PC-3 (cell line): ENCODE measurements around the gene MN1. TPM values are rescaled to one million over a fixed set of nuclear protein-coding genes. Genes with fewer than 3 reads are reported as not detected.

Experiments
- ATAC-seq: fragments of 200-7000 bp; cut with Tn5 transposase; 2 replicates; pipeline ENCODE4 v1.9.1; 2020; ENCODE audit warnings: mild to moderate bottlenecking, moderate library complexity
- BruUV-seq: library from RNA; stranded (reverse); fragments of 400-500 nt; replicated peaks from 2 replicates; lab custom pipeline; 2021; lab: Mats Ljungman, UMichigan
- CTCF ChIA-PET: fragments of 300-600 bp; sonication (Branson Sonifier 250); formaldehyde crosslinking; loops from one replicate; lab custom pipeline; 2022; ENCODE audit warnings: antibody characterized with exemption; lab: Charles Lee
- POLR2A ChIA-PET: fragments of 300-600 bp; sonication (Branson Sonifier 250); formaldehyde crosslinking; loops from one replicate; lab custom pipeline; 2022; ENCODE audit warnings: antibody characterized with exemption; ENCODE audit not compliant: unreplicated experiment; lab: Charles Lee
- DNase-seq: peaks from one replicate; pipeline ENCODE4 v3.0.0-alpha.2; 2015
- H2AFZ ChIP-seq: fragments of 300-600 bp; sonication (generic); 2 replicates; pipeline ENCODE4 v1.6.0; 2016; ENCODE audit warnings: antibody characterized with exemption, low read length
- H3F3A ChIP-seq: fragments of 300-600 bp; sonication (generic); one replicate; pipeline ENCODE4 v1.6.0; 2017; ENCODE audit warnings: antibody characterized with exemption, low read length, control low read depth, mild to moderate bottlenecking; ENCODE audit not compliant: unreplicated experiment
- H3K27ac ChIP-seq: fragments of 300-600 bp; sonication (generic); 2 replicates; pipeline ENCODE4 v1.5.1; 2016; ENCODE audit warnings: mild to moderate bottlenecking, low read length
- H3K27me3 ChIP-seq: fragments of 300-600 bp; sonication (generic); 2 replicates; pipeline ENCODE4 v1.6.1; 2016; ENCODE audit warnings: low read length, mixed read lengths
- H3K36me3 ChIP-seq: fragments of 300-600 bp; sonication (generic); 2 replicates; pipeline ENCODE4 v1.6.1; 2016; ENCODE audit warnings: low read depth, mixed run types, low read length, mixed read lengths
- H3K4me1 ChIP-seq: fragments of 300-600 bp; sonication (generic); 2 replicates; pipeline ENCODE4 v1.5.1; 2016; ENCODE audit warnings: low read length; ENCODE audit not compliant: insufficient read depth
- H3K4me2 ChIP-seq: fragments of 300-600 bp; sonication (generic); 2 replicates; pipeline ENCODE4 v1.6.0; 2016; ENCODE audit warnings: low read length
- H3K4me3 ChIP-seq: fragments of 300-600 bp; sonication (generic); 2 replicates; pipeline ENCODE4 v1.5.1; 2016; ENCODE audit warnings: mild to moderate bottlenecking, low read length, mixed read lengths
- H3K79me2 ChIP-seq: fragments of 300-600 bp; sonication (generic); 2 replicates; pipeline ENCODE4 v1.6.1; 2017; ENCODE audit warnings: low read length, mixed read lengths
- H3K9ac ChIP-seq: fragments of 300-600 bp; sonication (generic); 2 replicates; pipeline ENCODE4 v1.6.0; 2016; ENCODE audit warnings: mild to moderate bottlenecking, low read length
- H3K9me2 ChIP-seq: fragments of 300-600 bp; sonication (generic); replicated peaks from 2 replicates; pipeline ENCODE4 v1.6.1; 2016; ENCODE audit warnings: mixed run types, low read length, mixed read lengths
- H3K9me3 ChIP-seq: fragments of 300-600 bp; sonication (generic); 2 replicates; pipeline ENCODE4 v1.6.1; 2016; ENCODE audit warnings: low read length, mixed read lengths
- H4K20me1 ChIP-seq: fragments of 300-600 bp; sonication (generic); 2 replicates; pipeline ENCODE4 v1.6.1; 2016; ENCODE audit warnings: low read length, mixed read lengths
- EZH2 ChIP-seq: fragments of 300-600 bp; sonication (generic); IDR thresholded peaks from one replicate; pipeline ENCODE4 v1.6.1; 2017; ENCODE audit warnings: antibody characterized with exemption, mild to moderate bottlenecking, low read length; ENCODE audit not compliant: unreplicated experiment
- EZH2phosphoT487 ChIP-seq: fragments of 300-600 bp; sonication (generic); IDR thresholded peaks from 2 replicates; pipeline ENCODE4 v1.6.1; 2018; ENCODE audit warnings: mild to moderate bottlenecking, antibody characterized with exemption, low read length, borderline replicate concordance
- intact Hi-C: fragments of 100-400 bp; cut with micrococcal nuclease; formaldehyde crosslinking; loops from 2 replicates; pipeline ENCODE4 v1.9.0; 2023
- total RNA-seq: library from RNA; depleted of rRNA; stranded (reverse); fragments of >200 nt; gene quantifications from 2 replicates; pipeline ENCODE4 v1.2.3, GENCODE V29; 2014
- TF ChIP-seq, protein P1 (sequence below): fragments of 300-600 bp; sonication (generic); conservative IDR thresholded peaks from 2 replicates; pipeline ENCODE4 v1.5.1; 2017; ENCODE audit warnings: antibody characterized with exemption, low read depth, mild to moderate bottlenecking, low read length

MN1 gene
- total RNA-seq, 1 experiment from 2014 or later = 2.7 TPM

DNA sequence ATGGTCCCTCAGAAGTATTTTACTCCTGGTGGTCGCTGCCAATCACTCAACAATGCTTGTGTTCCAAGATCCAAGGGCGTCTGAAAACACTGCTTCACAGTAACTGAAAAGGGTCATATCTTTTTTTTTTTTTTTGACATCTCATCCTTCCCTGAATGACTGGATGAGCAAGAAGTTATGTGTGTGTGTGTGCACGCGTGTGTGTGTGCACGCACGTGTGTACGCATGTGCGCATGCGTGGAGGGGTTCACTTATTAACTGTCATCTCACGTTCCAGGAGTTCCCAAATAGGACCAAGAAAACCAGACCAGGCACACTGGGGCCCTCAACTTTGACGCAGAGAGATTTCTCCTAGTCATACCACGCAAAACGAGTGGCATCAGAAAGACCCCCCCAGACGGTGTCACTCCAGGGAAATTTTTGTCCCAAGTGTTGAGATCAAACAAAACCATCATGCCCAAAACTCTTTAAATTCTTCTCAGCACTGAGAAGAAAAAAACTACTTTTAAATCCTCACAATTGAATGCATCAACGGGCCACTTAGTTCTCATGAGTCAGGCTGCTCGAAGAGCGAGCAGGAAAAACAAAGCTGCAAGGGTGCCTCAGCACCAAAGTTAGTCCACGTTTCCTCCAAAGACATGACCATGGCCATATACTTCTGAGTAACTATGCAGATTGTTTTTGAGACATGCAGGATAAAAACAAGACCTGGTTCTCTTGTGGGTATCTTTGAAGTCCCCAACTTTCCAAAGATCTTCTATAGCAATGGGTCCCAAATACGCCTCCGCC lies 12.9 kb downstream of the MN1 start:
- no peak for TF ChIP-seq EZH2
- no peak for TF ChIP-seq EZH2phosphoT487
- TF ChIP-seq, protein P1, sequence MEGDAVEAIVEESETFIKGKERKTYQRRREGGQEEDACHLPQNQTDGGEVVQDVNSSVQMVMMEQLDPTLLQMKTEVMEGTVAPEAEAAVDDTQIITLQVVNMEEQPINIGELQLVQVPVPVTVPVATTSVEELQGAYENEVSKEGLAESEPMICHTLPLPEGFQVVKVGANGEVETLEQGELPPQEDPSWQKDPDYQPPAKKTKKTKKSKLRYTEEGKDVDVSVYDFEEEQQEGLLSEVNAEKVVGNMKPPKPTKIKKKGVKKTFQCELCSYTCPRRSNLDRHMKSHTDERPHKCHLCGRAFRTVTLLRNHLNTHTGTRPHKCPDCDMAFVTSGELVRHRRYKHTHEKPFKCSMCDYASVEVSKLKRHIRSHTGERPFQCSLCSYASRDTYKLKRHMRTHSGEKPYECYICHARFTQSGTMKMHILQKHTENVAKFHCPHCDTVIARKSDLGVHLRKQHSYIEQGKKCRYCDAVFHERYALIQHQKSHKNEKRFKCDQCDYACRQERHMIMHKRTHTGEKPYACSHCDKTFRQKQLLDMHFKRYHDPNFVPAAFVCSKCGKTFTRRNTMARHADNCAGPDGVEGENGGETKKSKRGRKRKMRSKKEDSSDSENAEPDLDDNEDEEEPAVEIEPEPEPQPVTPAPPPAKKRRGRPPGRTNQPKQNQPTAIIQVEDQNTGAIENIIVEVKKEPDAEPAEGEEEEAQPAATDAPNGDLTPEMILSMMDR = no peak
- DNase-seq = no peak

DNA sequence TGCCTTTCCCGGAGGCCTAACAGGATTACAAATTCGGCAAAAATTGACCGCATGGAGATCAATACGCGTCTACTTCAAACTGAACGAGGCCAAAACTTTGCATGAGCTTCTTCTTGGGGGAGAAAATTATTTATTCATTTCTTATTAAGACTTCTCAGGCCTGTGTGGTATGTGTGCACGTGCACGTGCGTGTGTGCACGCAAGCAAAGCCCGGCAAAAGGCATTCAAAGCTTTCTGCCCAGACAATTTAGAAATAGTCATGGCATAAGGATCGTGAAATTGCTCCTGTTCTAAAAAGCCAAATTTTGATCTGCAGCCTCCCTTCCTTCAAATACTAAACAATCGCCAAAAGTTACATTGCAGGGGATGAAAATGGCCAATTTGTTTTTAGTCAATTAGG lies 14.6 kb downstream of the MN1 start:
- H3K4me3 ChIP-seq = no peak overlapping the region
- TF ChIP-seq, protein P1 = no peak
- no peak for TF ChIP-seq EZH2
- no peak for TF ChIP-seq EZH2phosphoT487
- ChIA-PET POLR2A (no interaction called here), CTCF (interaction anchor here (0.6 kb wide), 1 partner anchor 179 kb away, joined by 3 read pairs; no protein-coding TSS in a partner anchor)
- no peak overlapping the region for H3K9ac ChIP-seq
- H3K4me1 ChIP-seq = no peaks in the 10 kb centered on the region
- H3K4me2 ChIP-seq = no peak overlapping the region
- H3K27me3 ChIP-seq = no peaks in the 10 kb centered on the region
- no peaks in the 10 kb centered on the region for H3K36me3 ChIP-seq
- H2AFZ ChIP-seq = no peak overlapping the region
- no TSS peak for BruUV-seq
- ATAC-seq (no peak), DNase-seq (no peak)
- H3K9me3 ChIP-seq = no peaks in the 10 kb centered on the region
- H3F3A ChIP-seq = no peaks in the 10 kb centered on the region
- no peaks in the 10 kb centered on the region for H4K20me1 ChIP-seq
- intact Hi-C loops = no loop called here
- H3K9me2 ChIP-seq = no peaks in the 10 kb centered on the region
- H3K27ac ChIP-seq = no peak overlapping the region
- no peaks in the 10 kb centered on the region for H3K79me2 ChIP-seq

More for the DNA sequence above, 12.9 kb downstream of the MN1 start:
- no peaks in the 10 kb centered on the region for H4K20me1 ChIP-seq
- no peaks in the 10 kb centered on the region for H3K36me3 ChIP-seq
- no peaks in the 10 kb centered on the region for H3F3A ChIP-seq
- H3K4me3 ChIP-seq = no peak overlapping the region
- no peaks in the 10 kb centered on the region for H3K27me3 ChIP-seq
- ChIA-PET POLR2A (no interaction called here), CTCF (no interaction called here)
- no peak for ATAC-seq
- H3K27ac ChIP-seq = no peak overlapping the region
- H3K9me3 ChIP-seq = no peaks in the 10 kb centered on the region
- no peak overlapping the region for H3K9ac ChIP-seq
- intact Hi-C loops = no loop called here
- no peaks in the 10 kb centered on the region for H3K9me2 ChIP-seq
- no peaks in the 10 kb centered on the region for H3K4me1 ChIP-seq
- H2AFZ ChIP-seq = no peak overlapping the region
- no TSS peak for BruUV-seq
- no peak overlapping the region for H3K4me2 ChIP-seq
- H3K79me2 ChIP-seq = no peaks in the 10 kb centered on the region

DNA sequence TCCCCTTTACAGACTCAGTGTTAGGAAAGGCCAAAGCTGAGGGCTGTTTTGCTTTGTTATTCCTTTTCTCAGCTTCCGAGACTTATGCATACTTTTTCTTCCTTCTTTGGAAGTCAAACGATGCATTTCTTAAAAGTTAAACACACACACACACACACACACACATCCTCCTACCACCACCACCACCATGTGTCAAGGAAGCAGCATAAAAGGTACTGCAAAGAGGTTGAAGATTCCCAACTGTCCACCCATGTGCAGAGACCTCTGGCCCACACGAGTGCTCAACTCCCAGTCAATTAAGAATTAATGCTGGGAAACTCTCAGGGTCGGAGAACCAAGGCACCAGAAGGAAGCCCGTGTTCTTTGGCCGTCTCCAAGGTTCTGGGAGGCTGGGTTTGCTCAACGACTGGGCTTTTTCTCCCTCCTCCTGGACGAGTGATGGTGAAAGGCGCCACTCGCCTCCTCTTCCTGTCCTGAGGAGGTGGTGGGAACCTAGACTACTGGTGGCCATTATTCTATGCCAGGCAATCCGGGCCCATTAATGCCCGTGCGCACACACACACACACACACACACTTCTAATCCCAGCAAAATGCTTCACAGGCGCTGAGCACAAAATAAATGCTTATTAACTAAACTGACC lies 15.1 kb downstream of the MN1 start:
- BruUV-seq = no TSS peak
- Histone ChIP-seq H3K36me3 (no peaks in the 10 kb centered on the region), H3K4me3 (no peak overlapping the region), H3K4me2 (no peak overlapping the region), H3K9me2 (no peaks in the 10 kb centered on the region), H3K27me3 (no peaks in the 10 kb centered on the region), H3K9ac (no peak overlapping the region), H3K4me1 (no peaks in the 10 kb centered on the region), H3K9me3 (no peaks in the 10 kb centered on the region), H2AFZ (no peak overlapping the region), H3F3A (no peaks in the 10 kb centered on the region), H3K79me2 (no peaks in the 10 kb centered on the region), H3K27ac (no peak overlapping the region), H4K20me1 (no peaks in the 10 kb centered on the region)
- intact Hi-C loops = no loop called here
- ChIA-PET CTCF (interaction anchor here (0.6 kb wide), 1 partner anchor 178 kb away, joined by 3 read pairs; no protein-coding TSS in a partner anchor), POLR2A (no interaction called here)
- ATAC-seq (no peak), DNase-seq (no peak)
- TF ChIP-seq EZH2phosphoT487 (no peak), EZH2 (no peak)
- TF ChIP-seq, protein P1 = no peak
